Measurements from ENCODE around the gene ST3GAL2. TPM values are rescaled to one million over a fixed set of nuclear protein-coding genes. Genes with fewer than 3 reads are reported as not detected.

The ST3GAL2 gene
- total and polyA plus RNA-seq, 10 of the 15 experiments (the other 5 are each of a cell fraction or from before 2014, with no cell fraction given), result 0.95 to 61.7 (median 25.9) TPM

- no peak for TF ChIP-seq PRDM15 (CRISPR knock-in tag; IDR thresholded peaks at IDR 0.05)
- TF ChIP-seq MLLT1 (IDR thresholded peaks at IDR 0.05), result no peak
- TF ChIP-seq ZNF274 (IDR thresholded peaks at IDR 0.05; ENCODE audit: insufficient read depth, insufficient read length), result no peak
- no peak for TF ChIP-seq POU2F2 (IDR thresholded peaks at IDR 0.05; ENCODE audit: borderline replicate concordance, low read depth, low read length)
- no peak for TF ChIP-seq CHD4 (IDR thresholded peaks at IDR 0.05)
- TF ChIP-seq CREB1 (IDR thresholded peaks at IDR 0.05; ENCODE audit: low read depth), result no peak
- no peak for TF ChIP-seq ETV6 (conservative IDR thresholded peaks at IDR 0.05 in 1 of 2, IDR thresholded peaks at IDR 0.05 in 1 of 2; ENCODE audit: borderline replicate concordance in 1 of 2, low read depth in 1 of 2)
- no peak for TF ChIP-seq IRF4 (IDR thresholded peaks at IDR 0.05; ENCODE audit: low read depth, low read length)
- no peak for TF ChIP-seq ZBTB40 (IDR thresholded peaks at IDR 0.05; ENCODE audit: borderline replicate concordance)
- no peak for TF ChIP-seq SREBF2 (IDR thresholded peaks at IDR 0.05; ENCODE audit: low read length)
- TF ChIP-seq KDM1A (IDR thresholded peaks at IDR 0.05; ENCODE audit: borderline replicate concordance), result no peak
- TF ChIP-seq CEBPZ (IDR thresholded peaks at IDR 0.05; ENCODE audit: low read depth, low read length), result no peak
- TF ChIP-seq ATF7 (IDR thresholded peaks at IDR 0.05; ENCODE audit: low read depth), result no peak
- no peak for TF ChIP-seq EZH2 (IDR thresholded peaks at IDR 0.05; ENCODE audit: borderline replicate concordance, control insufficient read depth, low read depth, low read length)
- TF ChIP-seq ZBTB33 (IDR thresholded peaks at IDR 0.05), result no peak
Measured at GRCh38 chr16:70395345-70395901, 43.5 kb downstream of the ST3GAL2 start (continued).

Measured in GM12878 (cell line).